SU-DHL-6 (cell line): Measurements from ENCODE around the gene KLHDC8A.

Experiments used
- H2AFZ ChIP-seq: fragments of 200-600 bp; sonication (generic); 2 replicates; pipeline ENCODE4 v1.6.1; 2014; ENCODE audit warnings: low read depth, mild to moderate bottlenecking, moderate library complexity, mixed read lengths, antibody characterized with exemption, low read length; ENCODE audit not compliant: severe bottlenecking
- H3F3A ChIP-seq: fragments of 200-600 bp; shearing (Covaris generic); 2 replicates; pipeline ENCODE4 v1.6.0; 2016; ENCODE audit warnings: antibody characterized with exemption, mild to moderate bottlenecking; ENCODE audit not compliant: insufficient read depth
- H3K27ac ChIP-seq: fragments of 200-600 bp; sonication (generic); 2 replicates; pipeline ENCODE4 v1.5.1; 2016; ENCODE audit warnings: low read depth, mild to moderate bottlenecking, low read length, moderate library complexity, mixed read lengths
- H3K27me3 ChIP-seq: fragments of 200-600 bp; sonication (generic), shearing (Covaris generic); 2 replicates; pipeline ENCODE4 v1.6.0; 2014; ENCODE audit warnings: mild to moderate bottlenecking, low read length
- H3K36me3 ChIP-seq: fragments of 200-600 bp; sonication (generic); 2 replicates; pipeline ENCODE4 v1.6.1; 2014; ENCODE audit warnings: mild to moderate bottlenecking, low read length, mixed read lengths
- H3K4me2 ChIP-seq: fragments of 300-600, 200-600 bp; shearing (Covaris generic), sonication (generic); 2 replicates; pipeline ENCODE4 v1.6.0; 2014; ENCODE audit warnings: low read length, low read depth, mild to moderate bottlenecking; ENCODE audit not compliant: poor library complexity, severe bottlenecking
- H3K4me3 ChIP-seq: fragments of 200-600 bp; sonication (generic); 2 replicates; pipeline ENCODE4 v1.5.1; 2014; ENCODE audit warnings: antibody characterized with exemption, low read length, mild to moderate bottlenecking, mixed read lengths; ENCODE audit not compliant: insufficient read depth, poor library complexity, severe bottlenecking
- H3K79me2 ChIP-seq: fragments of 200-600 bp; sonication (generic); 2 replicates; pipeline ENCODE4 v1.6.1; 2014; ENCODE audit warnings: mild to moderate bottlenecking, low read length, moderate library complexity; ENCODE audit not compliant: insufficient read depth
- H3K9ac ChIP-seq: fragments of 200-600 bp; sonication (generic); 2 replicates; pipeline ENCODE4 v1.7.0; 2014; ENCODE audit warnings: mild to moderate bottlenecking, low read length
- H3K9me2 ChIP-seq: fragments of 200-600 bp; sonication (generic); replicated peaks from 2 replicates; pipeline ENCODE4 v1.6.1; 2014; ENCODE audit warnings: low read length; ENCODE audit not compliant: insufficient read depth
- H3K9me3 ChIP-seq: fragments of 200-600 bp; sonication (generic); 2 replicates; pipeline ENCODE4 v1.6.1; 2014; ENCODE audit warnings: low read length, mixed read lengths; ENCODE audit not compliant: insufficient read depth
- H4K20me1 ChIP-seq: fragments of 200-600 bp; sonication (generic); 2 replicates; pipeline ENCODE4 v1.6.1; 2014; ENCODE audit warnings: low read depth, mild to moderate bottlenecking, antibody characterized with exemption, low read length, moderate library complexity, mixed read lengths
- CTCF ChIP-seq: fragments of 200-600 bp; sonication (generic); IDR thresholded peaks from one replicate; pipeline ENCODE4 v1.5.1; 2017; ENCODE audit warnings: antibody characterized with exemption, mild to moderate bottlenecking, low read length, moderate library complexity; ENCODE audit not compliant: insufficient read depth, poor library complexity, severe bottlenecking
- EZH2phosphoT487 ChIP-seq: fragments of 200-600 bp; sonication (generic), shearing (Covaris generic); conservative IDR thresholded peaks from 2 replicates; pipeline ENCODE4 v1.6.1; 2018; ENCODE audit warnings: mild to moderate bottlenecking, antibody characterized with exemption, low read length, moderate library complexity, mixed read lengths

KLHDC8A gene

GRCh38 chr1:205296154-205296553 lies 60.6 kb downstream of the KLHDC8A start:
- H3K36me3 ChIP-seq, result no peaks in the 10 kb centered on the region
- TF ChIP-seq EZH2phosphoT487, result no peak
- TF ChIP-seq CTCF, result no peak
- H3K9me2 ChIP-seq, result no peaks in the 10 kb centered on the region
- H3K9ac ChIP-seq, result no peak overlapping the region
- H3K9me3 ChIP-seq, result no peaks in the 10 kb centered on the region
- H3K4me2 ChIP-seq, result no peak overlapping the region
- no peaks in the 10 kb centered on the region for H3K79me2 ChIP-seq
- no peak overlapping the region for H2AFZ ChIP-seq
- no peaks in the 10 kb centered on the region for H4K20me1 ChIP-seq
- H3F3A ChIP-seq, result peaks cover 8% of the 10 kb centered on the region; the same call in 1 of the 2 replicates
- H3K27ac ChIP-seq, result no peak overlapping the region
- H3K4me3 ChIP-seq, result no peak overlapping the region
- H3K27me3 ChIP-seq, result no peaks in the 10 kb centered on the region

GRCh38 chr1:205294934-205295333 lies 61.8 kb downstream of the KLHDC8A start:
- Histone ChIP-seq H3K27me3 (no peaks in the 10 kb centered on the region), H3K4me2 (no peak overlapping the region), H3K9ac (no peak overlapping the region), H3K79me2 (no peaks in the 10 kb centered on the region), H3F3A (no peaks in the 10 kb centered on the region), H3K27ac (no peak overlapping the region), H3K9me3 (no peaks in the 10 kb centered on the region), H4K20me1 (no peaks in the 10 kb centered on the region), H3K4me3 (no peak overlapping the region), H2AFZ (no peak overlapping the region), H3K36me3 (no peaks in the 10 kb centered on the region), H3K9me2 (no peaks in the 10 kb centered on the region)
- TF ChIP-seq EZH2phosphoT487, result no peak
- TF ChIP-seq CTCF, result no peak

GRCh38 chr1:205294175-205294917 lies 62.4 kb downstream of the KLHDC8A start:
- no peaks in the 10 kb centered on the region for H3F3A ChIP-seq
- no peak overlapping the region for H3K4me3 ChIP-seq
- no peak overlapping the region for H3K9ac ChIP-seq
- H2AFZ ChIP-seq, result no peak overlapping the region
- no peaks in the 10 kb centered on the region for H3K27me3 ChIP-seq
- H3K9me2 ChIP-seq, result no peaks in the 10 kb centered on the region
- no peaks in the 10 kb centered on the region for H3K36me3 ChIP-seq
- TF ChIP-seq CTCF (no peak), EZH2phosphoT487 (no peak)
- H3K9me3 ChIP-seq, result no peaks in the 10 kb centered on the region
- no peaks in the 10 kb centered on the region for H3K79me2 ChIP-seq
- no peak overlapping the region for H3K4me2 ChIP-seq
- H3K27ac ChIP-seq, result no peak overlapping the region
- no peaks in the 10 kb centered on the region for H4K20me1 ChIP-seq
